HG02870 (cell line): ENCODE results near the gene SPDYE16.
"Not testable (repeated sequence)": the region's sequence is repeated elsewhere in the genome, so short reads cannot be mapped to it uniquely, and the experiment has no call there.

Experiments used
- ATAC-seq: cut with Tn5 transposase; IDR thresholded peaks from one replicate; pipeline ENCODE4 v1.9.1; 2021; ENCODE audit warnings: mild to moderate bottlenecking, moderate library complexity; ENCODE audit not compliant: unreplicated experiment

Gene SPDYE16

GRCh38 chr7:76505168-76506080, 37.7 kb downstream of the SPDYE16 start:
- no peak for ATAC-seq

GRCh38 chr7:76504351-76505167, 38.5 kb downstream of the SPDYE16 start:
- not testable (repeated sequence) for ATAC-seq

- not testable (repeated sequence) for ATAC-seq
Measured at GRCh38 chr7:76503244-76503643, 39.9 kb downstream of the SPDYE16 start.

- not testable (repeated sequence) for ATAC-seq
Measured at GRCh38 chr7:76502836-76503235, 40.3 kb downstream of the SPDYE16 start.

- not testable (repeated sequence) for ATAC-seq
Measured at GRCh38 chr7:76502224-76502623, 40.9 kb downstream of the SPDYE16 start.

GRCh38 chr7:76499924-76500241, 43.2 kb downstream of the SPDYE16 start:
- ATAC-seq = not testable (repeated sequence)

GRCh38 chr7:76499201-76499923, 43.7 kb downstream of the SPDYE16 start:
- ATAC-seq = not testable (repeated sequence)

- ATAC-seq = not testable (repeated sequence)
Measured at GRCh38 chr7:76498583-76499200, 44.4 kb downstream of the SPDYE16 start.

GRCh38 chr7:76497918-76498582, 45.0 kb downstream of the SPDYE16 start:
- ATAC-seq = not testable (repeated sequence)

GRCh38 chr7:76495717-76496116, 47.4 kb downstream of the SPDYE16 start:
- ATAC-seq = not testable (repeated sequence)

- not testable (repeated sequence) for ATAC-seq
Measured at GRCh38 chr7:76492139-76492538, 51.0 kb downstream of the SPDYE16 start.

- not testable (repeated sequence) for ATAC-seq
Measured at GRCh38 chr7:76487969-76488368, 55.1 kb downstream of the SPDYE16 start.

GRCh38 chr7:76486618-76487017, 56.5 kb downstream of the SPDYE16 start:
- ATAC-seq = peak; percentile 99

GRCh38 chr7:76485822-76486610, 57.1 kb downstream of the SPDYE16 start:
- peak; percentile 7 for ATAC-seq

- ATAC-seq = not testable (repeated sequence)
Measured at GRCh38 chr7:76484456-76484855, 58.6 kb downstream of the SPDYE16 start.

- ATAC-seq = not testable (repeated sequence)
Measured at GRCh38 chr7:76483081-76483480, 60.0 kb downstream of the SPDYE16 start.

GRCh38 chr7:76482660-76483059, 60.4 kb downstream of the SPDYE16 start:
- not testable (repeated sequence) for ATAC-seq
